Keratinocyte (primary cell): Measurements from ENCODE around the gene UPK3BL2. TPM values are rescaled to one million over a fixed set of nuclear protein-coding genes. Genes with fewer than 3 reads are reported as not detected.
"Not testable (repeated sequence)": the region's sequence is repeated elsewhere in the genome, so short reads cannot be mapped to it uniquely, and the experiment has no call there.

Experiments used
- DNase-seq: peaks from one replicate; pipeline ENCODE4 v3.0.0-alpha.2; 2011; ENCODE audit warnings: low read depth, missing footprints, low spot score
- FAIRE-seq: peaks from 2 replicates; lab custom pipeline; 2011; peaks lifted over from hg19 to GRCh38; lab: Jason Lieb, UNC
- H2AFZ ChIP-seq: 2 replicates; pipeline ENCODE4 v1.6.0; 2012; ENCODE audit warnings: low read length, control low read depth, inconsistent platforms; ENCODE audit not compliant: control insufficient read depth
- H3K27ac ChIP-seq: 2 replicates; pipeline ENCODE4 v1.5.1; 2011; ENCODE audit warnings: low read length; ENCODE audit not compliant: control insufficient read depth, insufficient read depth
- H3K27me3 ChIP-seq: 3 replicates; pipeline ENCODE4 v1.6.0; 2011; ENCODE audit warnings: low read length; ENCODE audit not compliant: control insufficient read depth, insufficient read depth; ENCODE audit errors: extremely low read depth
- H3K36me3 ChIP-seq, 2 experiments: 2 replicates in 1 of 2; 3 replicates in 1 of 2; pipeline ENCODE4 v1.5.1; 2011; ENCODE audit warnings: low read length in 2 of 2, mild to moderate bottlenecking in 1 of 2; ENCODE audit not compliant: control insufficient read depth in 2 of 2, insufficient read depth in 2 of 2; ENCODE audit errors: extremely low read depth in 1 of 2
- H3K4me1 ChIP-seq: 3 replicates; pipeline ENCODE4 v1.5.1; 2011; ENCODE audit warnings: low read length; ENCODE audit not compliant: control insufficient read depth, insufficient read depth; ENCODE audit errors: extremely low read depth
- H3K4me2 ChIP-seq: 3 replicates; pipeline ENCODE4 v1.6.0; 2011; ENCODE audit warnings: low read depth, low read length; ENCODE audit not compliant: control insufficient read depth, insufficient read depth; ENCODE audit errors: extremely low read depth
- H3K4me3 ChIP-seq, 3 experiments: fragments of 200-600 bp in 1 of 3; sonication (generic) in 1 of 3; 2 replicates in 2 of 3; 3 replicates in 1 of 3; pipeline ENCODE4 v1.5.1; 2011 to 2016; ENCODE audit warnings: low read length in 3 of 3, mild to moderate bottlenecking in 3 of 3, control low read depth in 2 of 3, inconsistent platforms in 1 of 3, low read depth in 1 of 3, mixed read lengths in 1 of 3, mixed run types in 1 of 3, moderate library complexity in 1 of 3; ENCODE audit not compliant: control insufficient read depth in 2 of 3, insufficient read depth in 2 of 3; ENCODE audit errors: extremely low read depth in 1 of 3
- H3K79me2 ChIP-seq: 2 replicates; pipeline ENCODE4 v1.6.0; 2012; ENCODE audit warnings: low read length; ENCODE audit not compliant: control insufficient read depth, insufficient read depth
- H3K9ac ChIP-seq: 3 replicates; pipeline ENCODE4 v1.6.0; 2011; ENCODE audit warnings: low read length; ENCODE audit not compliant: control insufficient read depth, insufficient read depth; ENCODE audit errors: extremely low read depth
- H3K9me1 ChIP-seq: 3 replicates; pipeline ENCODE4 v1.6.0; 2011; ENCODE audit warnings: low read length; ENCODE audit not compliant: control insufficient read depth, insufficient read depth; ENCODE audit errors: extremely low read depth
- H3K9me3 ChIP-seq: 2 replicates; pipeline ENCODE4 v1.5.1; 2012; ENCODE audit warnings: low read depth, low read length; ENCODE audit not compliant: control insufficient read depth
- H4K20me1 ChIP-seq: 3 replicates; pipeline ENCODE4 v1.6.0; 2011; ENCODE audit warnings: low read length; ENCODE audit not compliant: control insufficient read depth, insufficient read depth; ENCODE audit errors: extremely low read depth
- dilution Hi-C: fragments of 300-500 bp; cut with MboI; formaldehyde crosslinking; loops from one replicate; pipeline ENCODE4 v1.7.0; 2020; ENCODE audit warnings: low sequenced_read_pairs; ENCODE audit not compliant: extremely low pct_ligation_motif_present
- polyA plus RNA-seq, 5 experiments: library from polyadenylated mRNA; depleted of rRNA in 3 of 5; stranded (reverse) in 3 of 5; stranded (forward) in 1 of 5; unstranded in 1 of 5; fragments of >200 nt; gene quantifications; 1 replicate in 1 of 5; 2 replicates in 3 of 5; 3 replicates in 1 of 5; pipeline versions ENCODE4 v1.2.1 to v1.2.3, GENCODE V29; 2011 to 2012; ENCODE audit warnings: missing spikeins in 2 of 5, low read depth in 1 of 5, low replicate concordance in 1 of 5

Gene UPK3BL2
- polyA plus RNA-seq, 1 donor (not counting 4 experiments of a cell fraction or from before 2014, with no cell fraction given): 6.3 TPM

- H4K20me1 ChIP-seq, H3K4me2 ChIP-seq, H3K4me1 ChIP-seq, H2AFZ ChIP-seq, H3K9me1 ChIP-seq, H3K9me3 ChIP-seq, dilution Hi-C loops, H3K27me3 ChIP-seq, H3K27ac ChIP-seq, H3K79me2 ChIP-seq, DNase-seq, H3K36me3 ChIP-seq, H3K9ac ChIP-seq, H3K4me3 ChIP-seq: not testable (repeated sequence)
- peak; percentile 69 for FAIRE-seq
Measured at GRCh38 chr7:102514881-102515721, 28.4 kb downstream of the UPK3BL2 start.

- H3K27ac ChIP-seq, H3K4me2 ChIP-seq, dilution Hi-C loops, FAIRE-seq, H4K20me1 ChIP-seq, H3K36me3 ChIP-seq, H2AFZ ChIP-seq, H3K27me3 ChIP-seq, H3K79me2 ChIP-seq, H3K9me1 ChIP-seq, H3K9me3 ChIP-seq, DNase-seq, H3K9ac ChIP-seq, H3K4me3 ChIP-seq, H3K4me1 ChIP-seq: not testable (repeated sequence)
Measured at GRCh38 chr7:102512642-102513221, 30.8 kb downstream of the UPK3BL2 start.

- H3K27ac ChIP-seq, H3K4me3 ChIP-seq, H3K36me3 ChIP-seq, dilution Hi-C loops, H3K4me2 ChIP-seq, FAIRE-seq, H3K27me3 ChIP-seq, H3K79me2 ChIP-seq, H3K9me1 ChIP-seq, H3K9me3 ChIP-seq, H4K20me1 ChIP-seq, H2AFZ ChIP-seq, H3K9ac ChIP-seq, DNase-seq, H3K4me1 ChIP-seq: not testable (repeated sequence)
Measured at GRCh38 chr7:102511860-102512522, 31.5 kb downstream of the UPK3BL2 start.

GRCh38 chr7:102510575-102510974 is 32.9 kb downstream of the UPK3BL2 start:
- H3K4me2 ChIP-seq, dilution Hi-C loops, H3K36me3 ChIP-seq, FAIRE-seq, H3K27me3 ChIP-seq, H3K27ac ChIP-seq, H2AFZ ChIP-seq, H4K20me1 ChIP-seq, H3K9me3 ChIP-seq, DNase-seq, H3K79me2 ChIP-seq, H3K9me1 ChIP-seq, H3K4me1 ChIP-seq, H3K9ac ChIP-seq, H3K4me3 ChIP-seq: not testable (repeated sequence)
